Occipital lobe (tissue), 2 donors: Measurements from ENCODE around the gene VAPB. TPM values are rescaled to one million over a fixed set of nuclear protein-coding genes. Genes with fewer than 3 reads are reported as not detected.
A peak's percentile ranks its signal among the peaks of the same experiment; 100 is the strongest.
"Not testable (repeated sequence)": the region's sequence is repeated elsewhere in the genome, so short reads cannot be mapped to it uniquely, and the experiment has no call there.

Source experiments
- DNase-seq: peaks from one replicate; lab custom pipeline; 2025; lab: John Stamatoyannopoulos, UW
- total RNA-seq: library from RNA; depleted of rRNA; stranded (reverse); fragments of >200 nt; gene quantifications from one replicate; pipeline ENCODE4 v1.2.3, GENCODE V29; 2014

Gene VAPB, protein sequence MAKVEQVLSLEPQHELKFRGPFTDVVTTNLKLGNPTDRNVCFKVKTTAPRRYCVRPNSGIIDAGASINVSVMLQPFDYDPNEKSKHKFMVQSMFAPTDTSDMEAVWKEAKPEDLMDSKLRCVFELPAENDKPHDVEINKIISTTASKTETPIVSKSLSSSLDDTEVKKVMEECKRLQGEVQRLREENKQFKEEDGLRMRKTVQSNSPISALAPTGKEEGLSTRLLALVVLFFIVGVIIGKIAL
- total RNA-seq: 18.2 TPM

DNA sequence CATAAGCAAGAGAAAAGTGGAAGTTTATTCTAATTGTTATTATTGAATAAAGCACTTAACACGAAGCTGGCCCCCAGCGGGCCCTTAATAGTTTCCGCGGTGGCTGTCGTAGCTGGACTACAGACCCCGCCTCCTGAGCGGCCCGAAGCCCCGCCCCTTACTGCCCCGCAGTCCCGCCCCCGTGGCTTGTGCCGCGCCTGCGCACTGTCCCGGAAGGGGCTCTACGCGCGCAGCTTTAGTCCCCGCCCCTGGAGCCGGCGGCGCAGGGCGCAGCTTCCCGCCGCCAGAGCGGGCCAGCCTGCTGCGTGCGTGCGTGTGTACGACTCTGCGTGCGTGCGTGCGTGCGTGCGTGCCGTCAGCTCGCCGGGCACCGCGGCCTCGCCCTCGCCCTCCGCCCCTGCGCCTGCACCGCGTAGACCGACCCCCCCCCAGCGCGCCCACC, at the start of gene VAPB:
Gene VAPB, plus strand, starts transcription at position 348 of the 442 bp plus-strand sequence. CDS start 231 bp downstream, outside the sequence.
- DNase-seq: peak; percentile 89

DNA sequence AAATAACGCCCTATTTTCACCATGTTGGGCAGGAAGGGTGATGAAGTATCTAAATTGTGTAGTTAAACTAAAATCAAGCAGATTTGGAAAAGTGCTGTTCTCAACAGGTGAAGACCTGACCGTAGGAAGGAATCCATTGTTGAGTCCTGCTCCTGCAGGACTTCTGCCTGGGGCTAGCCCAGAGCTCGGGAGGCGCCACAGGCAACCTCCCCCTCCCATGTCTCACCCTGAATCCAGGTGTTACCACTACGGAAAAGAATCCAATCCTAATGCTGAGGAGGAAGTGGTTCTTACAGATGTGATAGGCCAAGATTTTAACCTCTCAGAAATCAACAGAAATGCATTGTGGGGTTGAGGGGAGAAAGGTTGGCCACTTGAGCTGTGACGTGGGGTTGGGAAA, 49.3 kb upstream of the VAPB start:
- no peak for DNase-seq

DNA sequence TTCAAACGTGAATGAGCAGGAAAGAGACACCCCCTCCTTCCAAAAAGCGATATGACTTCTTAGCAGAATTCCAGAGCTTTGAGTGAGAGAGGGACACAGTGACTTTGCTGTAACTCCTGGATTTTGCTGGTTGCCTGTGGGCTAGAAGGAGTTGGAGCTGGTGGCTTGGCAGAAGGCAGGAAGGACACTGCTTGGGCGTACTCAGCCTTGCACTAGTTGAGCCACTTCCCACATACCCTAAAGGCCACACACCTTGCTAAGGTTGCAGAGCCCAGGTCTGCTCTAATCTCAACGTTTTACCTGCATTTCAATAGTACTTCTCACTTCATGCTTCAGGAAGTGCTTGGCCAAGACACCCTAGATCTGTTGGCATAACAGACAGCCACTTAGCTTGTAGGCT, 48.9 kb upstream of the VAPB start:
- no peak for DNase-seq

DNA sequence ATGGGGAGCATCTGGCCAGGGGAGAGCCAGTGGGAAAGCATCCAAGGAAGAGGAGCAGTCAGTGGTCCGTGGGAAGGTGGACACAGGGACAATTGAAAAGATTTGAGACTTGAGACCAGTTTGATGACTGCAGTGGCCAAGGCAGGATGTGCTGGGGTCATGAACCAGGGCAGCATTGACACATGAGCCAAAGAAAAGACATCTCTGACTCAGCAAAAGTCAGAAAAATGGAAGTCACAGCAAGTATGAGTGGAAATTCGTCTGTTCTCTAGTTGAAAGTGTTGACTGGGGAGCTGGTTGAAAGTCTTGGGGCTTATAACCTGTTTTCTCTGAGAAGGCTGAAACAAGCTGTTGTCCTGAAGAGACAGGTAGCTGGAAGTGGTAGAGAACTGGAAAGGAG, 48.2 kb upstream of the VAPB start:
- no peak for DNase-seq

DNA sequence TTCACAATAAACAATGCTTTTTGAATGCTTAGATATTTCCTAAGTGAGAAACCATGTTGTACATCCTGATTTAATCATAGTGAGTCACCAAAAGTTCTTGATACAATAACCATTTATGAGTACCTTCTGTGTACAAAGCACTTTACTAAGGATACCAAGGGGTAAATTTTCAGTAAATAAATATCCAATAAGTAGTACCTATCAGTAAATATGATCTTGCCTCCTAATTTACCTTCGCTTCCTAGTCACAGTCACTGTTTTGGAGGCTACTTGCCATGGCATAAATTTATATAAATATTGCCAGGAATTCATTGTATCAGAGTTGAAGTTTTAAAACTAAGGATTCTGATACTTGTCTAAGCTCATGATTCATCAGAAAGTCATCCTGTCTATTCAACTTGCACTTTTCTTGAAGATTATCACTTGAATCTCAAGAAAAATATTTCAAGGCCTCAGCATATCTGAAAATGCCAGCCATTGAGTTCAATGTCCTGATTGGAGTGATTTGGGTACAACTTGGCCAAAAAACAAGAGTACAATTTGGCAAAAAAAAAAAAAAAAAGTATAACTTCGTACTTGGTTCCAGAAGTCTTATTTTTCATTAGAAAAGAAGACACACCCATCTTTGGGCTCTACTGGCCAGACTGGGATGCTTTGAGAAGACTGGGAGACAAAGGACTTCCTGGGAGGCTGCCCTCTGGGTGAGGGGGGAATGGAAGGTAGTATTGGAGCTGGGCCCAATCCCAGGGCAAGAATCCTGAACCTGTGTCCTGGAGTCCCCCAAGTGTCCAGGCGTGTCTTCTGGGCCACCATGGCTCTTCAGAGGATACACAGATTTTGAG, 46.7 kb upstream of the VAPB start:
- no peak for DNase-seq

DNA sequence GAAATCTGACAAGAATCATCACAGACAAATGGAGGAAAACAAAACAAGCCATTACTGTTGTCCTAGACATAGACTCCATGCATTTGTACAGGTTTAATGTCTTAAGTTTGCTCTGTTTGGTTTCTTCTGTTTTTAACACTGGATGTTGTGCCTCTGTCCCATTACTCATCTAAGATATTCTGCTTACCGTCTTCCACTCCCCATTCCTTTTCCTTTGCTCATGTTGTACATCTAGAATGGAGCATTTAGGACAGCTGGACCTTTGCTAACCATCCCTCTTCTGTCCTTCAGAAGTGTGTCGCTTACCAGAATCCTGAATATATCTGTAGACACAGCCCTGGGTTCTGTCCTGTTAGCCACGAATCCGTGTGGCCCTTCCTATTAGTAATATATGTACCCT, 44.3 kb upstream of the VAPB start:
- DNase-seq: no peak

DNA sequence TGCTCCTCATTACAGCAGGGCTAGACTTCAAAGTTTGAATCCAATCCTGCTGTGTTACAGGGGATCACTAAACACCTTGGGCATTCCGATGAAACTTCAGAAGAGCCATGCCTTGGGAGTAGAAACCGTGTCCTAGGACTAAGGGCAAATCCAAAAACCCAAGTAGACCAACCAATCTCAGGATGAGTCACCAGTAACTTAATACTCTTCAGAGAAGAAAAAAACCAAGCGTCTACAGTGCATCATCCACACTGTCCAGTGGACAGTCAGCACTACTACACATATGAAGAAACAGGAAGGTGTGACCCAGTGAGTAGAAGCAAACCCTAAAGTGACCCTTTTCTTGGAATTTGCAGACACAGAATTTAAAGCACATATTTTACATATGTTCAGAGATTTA, 39.5 kb upstream of the VAPB start:
- DNase-seq: no peak

DNA sequence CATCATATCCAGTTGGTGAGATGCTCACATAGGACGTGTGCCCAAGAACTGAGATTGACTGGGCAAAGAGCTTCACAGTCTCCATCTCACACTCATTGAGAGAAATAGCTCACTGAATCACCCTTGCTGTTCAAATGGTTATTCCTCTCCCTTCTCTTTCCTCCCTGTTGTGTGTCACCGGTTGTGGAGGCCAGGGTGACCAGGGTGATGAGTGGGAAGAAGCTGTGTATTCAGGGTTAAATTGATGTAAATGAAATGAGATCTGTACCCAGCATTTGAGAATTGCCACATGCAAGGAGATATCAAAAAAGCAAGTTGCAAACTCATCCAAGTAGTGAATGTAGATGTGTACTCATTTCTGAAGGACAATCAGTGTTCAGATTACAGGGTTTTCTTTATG, 36.6 kb upstream of the VAPB start:
- DNase-seq: no peak

DNA sequence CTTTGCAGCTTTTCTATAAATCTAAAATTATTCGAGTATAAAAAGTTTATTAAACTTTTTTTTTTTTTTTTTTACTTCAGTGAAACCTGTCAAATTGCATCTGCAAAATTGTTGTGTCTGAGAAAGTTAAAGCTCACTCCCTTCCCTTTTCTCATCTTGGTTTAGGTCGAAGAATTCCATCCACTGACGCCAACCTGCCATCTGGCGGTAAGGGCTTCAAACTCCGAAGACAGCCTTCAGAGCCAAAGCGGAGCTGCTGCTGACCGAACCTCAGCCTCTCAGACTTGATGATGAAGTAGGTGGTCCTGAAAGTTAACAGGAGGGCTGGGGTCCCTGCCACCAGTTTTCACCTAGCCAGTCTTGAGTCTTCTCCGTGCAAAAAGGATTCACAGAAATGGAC, 29.6 kb upstream of the VAPB start:
- no peak for DNase-seq

DNA sequence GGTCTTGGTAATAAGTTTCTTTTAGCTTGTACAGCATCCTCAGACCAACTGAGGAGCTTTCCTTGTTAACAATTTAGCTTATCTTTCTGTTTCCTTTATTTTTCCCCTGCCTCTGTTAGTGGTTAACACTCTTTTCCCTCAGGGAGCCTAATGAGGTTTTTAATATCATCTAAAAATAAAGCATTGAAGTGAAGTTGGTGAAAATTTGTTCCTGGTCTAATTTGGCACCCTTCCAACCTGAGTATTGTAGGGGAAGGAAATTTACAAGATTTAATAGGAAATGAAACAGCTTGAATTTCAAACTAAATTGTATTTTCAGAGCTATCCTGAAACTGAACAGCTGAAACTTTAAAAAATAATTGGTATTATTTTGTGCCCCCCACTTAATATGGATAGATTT, 28.1 kb upstream of the VAPB start:
- no peak for DNase-seq

DNA sequence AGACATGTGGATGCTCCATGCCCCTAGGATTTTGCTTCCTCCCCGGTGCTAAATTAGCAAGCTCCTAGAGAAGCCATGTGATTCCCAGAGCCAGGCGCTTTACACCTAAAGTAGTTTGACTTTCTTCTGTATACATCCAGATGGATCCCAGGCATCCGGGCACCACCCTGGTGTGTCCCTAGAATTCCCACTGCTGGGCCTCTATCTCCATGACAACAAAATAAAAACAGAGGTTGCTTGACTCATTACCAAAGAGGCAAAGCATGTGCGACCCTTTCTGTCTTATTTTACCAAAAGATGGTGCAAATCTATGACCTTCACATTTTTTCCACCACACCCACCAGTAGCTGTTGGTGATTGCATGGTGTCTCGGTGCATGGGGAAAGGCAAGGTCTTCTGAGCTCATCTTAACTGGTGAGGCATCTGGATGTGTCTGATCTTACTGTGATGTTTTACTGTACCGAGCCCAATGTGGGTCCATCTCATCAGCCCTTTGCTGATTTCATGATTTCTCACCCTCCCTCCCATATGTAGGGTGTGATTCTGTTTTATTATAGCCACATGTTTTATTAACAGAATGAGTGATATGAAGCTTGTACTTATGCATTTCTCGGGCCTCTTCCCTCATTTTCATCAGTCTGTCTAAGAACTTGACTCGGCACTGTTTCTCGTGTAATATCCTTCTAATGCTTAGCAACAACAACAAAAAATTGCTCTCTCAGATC, 27.4 kb upstream of the VAPB start:
- no peak for DNase-seq

DNA sequence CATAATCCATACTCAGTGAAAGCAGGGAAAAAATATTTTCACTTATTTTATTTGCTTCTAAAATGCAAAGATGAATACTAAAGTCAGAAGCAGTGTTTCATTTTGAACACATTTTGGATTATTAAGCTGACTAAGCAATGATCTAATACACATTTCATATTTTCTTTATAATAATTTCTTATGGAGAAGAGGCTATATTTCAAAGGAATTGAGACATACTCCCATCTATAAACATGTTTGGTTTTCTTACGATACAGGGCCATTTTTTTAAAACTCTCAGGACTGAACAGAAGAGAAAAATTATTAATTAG, 26.9 kb upstream of the VAPB start:
- DNase-seq: no peak

DNA sequence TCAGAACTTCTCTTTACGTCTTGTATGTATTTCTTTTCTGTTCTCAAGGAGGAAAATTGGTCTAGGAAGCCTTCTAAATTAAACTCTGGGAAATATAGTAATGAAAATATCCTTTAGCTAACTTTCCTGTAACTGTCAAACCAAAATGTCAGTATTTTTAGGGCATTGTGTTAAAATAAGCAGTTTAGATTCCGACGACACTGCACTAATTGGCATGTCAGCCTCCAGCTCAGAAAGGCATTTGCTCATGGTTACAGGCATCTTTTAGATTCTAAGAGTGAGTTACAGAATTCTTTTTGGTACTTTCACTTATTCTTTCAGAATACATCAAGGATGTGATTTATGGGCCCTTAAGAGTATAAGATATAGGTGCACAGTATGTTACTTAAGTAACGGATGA, 26.1 kb upstream of the VAPB start:
- no peak for DNase-seq

DNA sequence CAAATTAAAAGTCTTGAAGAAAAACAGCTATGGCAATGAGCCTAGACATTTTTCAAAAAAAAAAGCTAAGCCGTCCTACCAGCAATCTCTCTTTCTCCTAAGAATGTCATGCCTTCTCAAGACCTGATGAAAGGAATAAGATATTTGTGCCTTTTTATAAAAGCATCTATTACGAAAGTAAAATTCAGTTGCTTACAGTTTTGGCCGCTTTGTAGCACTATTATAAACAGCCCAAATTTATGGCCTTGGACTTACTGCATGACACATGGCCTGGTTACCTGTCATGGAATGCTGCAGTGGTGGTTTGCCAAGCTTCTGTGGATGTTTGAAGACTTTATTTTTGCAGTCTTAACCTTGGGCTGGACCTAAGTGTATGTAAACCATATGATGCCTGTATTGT, 22.2 kb upstream of the VAPB start:
- DNase-seq: no peak

DNA sequence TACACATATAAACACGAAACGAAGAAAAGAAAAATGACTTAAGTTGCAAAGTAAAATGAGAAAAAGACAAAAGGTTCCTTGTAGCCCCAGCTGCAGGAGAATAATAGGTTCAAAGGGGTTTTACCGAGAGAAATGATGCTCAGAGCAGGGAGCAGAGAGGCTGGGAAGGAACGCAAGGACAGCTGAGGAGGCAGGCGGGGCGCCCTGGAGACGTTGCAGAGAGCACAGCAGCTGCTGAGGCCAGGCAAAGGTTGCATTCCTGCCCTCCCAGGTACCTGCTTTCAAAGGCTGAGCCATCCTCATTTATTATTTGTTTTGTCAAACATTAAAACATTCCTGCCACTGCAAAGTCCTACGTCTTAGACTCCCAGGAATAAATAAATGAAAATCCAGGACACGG, 16.2 kb upstream of the VAPB start:
- no peak for DNase-seq

DNA sequence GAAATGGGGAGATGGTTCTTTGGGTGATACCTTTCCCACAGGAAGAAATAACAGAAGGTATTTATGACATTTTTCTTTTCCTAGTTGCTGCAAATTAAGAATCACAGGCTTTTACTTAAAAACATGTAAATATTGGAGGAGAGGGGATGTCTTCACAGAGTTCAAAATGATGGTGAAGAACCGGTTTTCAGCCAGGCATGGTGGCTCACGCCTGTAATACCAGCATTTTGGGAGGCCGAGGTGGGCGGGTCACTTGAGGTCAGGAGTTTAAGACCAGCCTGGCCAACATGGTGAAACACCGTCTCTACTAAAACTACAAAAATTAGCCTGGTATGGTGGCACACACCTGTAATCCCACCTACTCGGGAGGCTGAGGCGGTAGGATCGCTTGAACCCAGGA, 15.7 kb upstream of the VAPB start:
- DNase-seq: not testable (repeated sequence)

DNA sequence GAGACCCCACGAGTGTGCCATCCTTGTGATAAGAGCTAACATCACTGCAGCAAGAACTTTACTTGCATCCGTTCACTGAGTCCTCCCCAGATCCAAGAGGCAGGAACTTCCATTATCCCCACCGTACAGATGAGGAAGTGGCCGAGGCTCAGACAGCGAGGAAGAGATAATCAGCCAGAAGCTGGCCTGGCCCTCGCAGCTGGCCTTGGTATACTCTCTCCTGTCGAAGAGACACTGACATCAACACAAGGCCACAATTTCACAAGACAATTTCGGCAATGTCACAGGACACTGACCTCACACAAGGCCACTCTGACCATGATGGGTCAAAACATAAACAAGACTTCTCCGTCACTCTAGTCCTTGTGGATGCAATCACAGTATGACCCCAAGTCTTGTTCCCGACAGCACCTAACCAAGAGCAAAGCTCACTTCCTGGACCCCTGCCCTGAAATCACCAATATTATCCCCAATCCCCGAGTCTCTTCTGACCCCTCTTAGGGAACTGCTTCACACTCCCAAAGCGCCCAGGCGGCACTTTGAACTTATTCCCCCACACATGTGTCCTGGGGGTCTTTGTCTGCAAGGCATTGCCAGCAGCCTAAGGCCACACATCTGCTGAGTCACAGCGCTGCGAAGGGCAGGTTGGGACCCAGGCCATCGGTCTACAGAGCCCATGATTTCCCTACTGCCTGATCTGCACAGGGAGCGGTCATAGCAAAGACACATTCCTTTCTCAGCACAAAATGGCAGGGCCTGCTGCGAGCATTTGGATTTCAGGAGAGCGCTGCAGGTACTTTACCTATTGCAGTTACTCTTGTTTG, 14.8 kb upstream of the VAPB start:
- no peak for DNase-seq

DNA sequence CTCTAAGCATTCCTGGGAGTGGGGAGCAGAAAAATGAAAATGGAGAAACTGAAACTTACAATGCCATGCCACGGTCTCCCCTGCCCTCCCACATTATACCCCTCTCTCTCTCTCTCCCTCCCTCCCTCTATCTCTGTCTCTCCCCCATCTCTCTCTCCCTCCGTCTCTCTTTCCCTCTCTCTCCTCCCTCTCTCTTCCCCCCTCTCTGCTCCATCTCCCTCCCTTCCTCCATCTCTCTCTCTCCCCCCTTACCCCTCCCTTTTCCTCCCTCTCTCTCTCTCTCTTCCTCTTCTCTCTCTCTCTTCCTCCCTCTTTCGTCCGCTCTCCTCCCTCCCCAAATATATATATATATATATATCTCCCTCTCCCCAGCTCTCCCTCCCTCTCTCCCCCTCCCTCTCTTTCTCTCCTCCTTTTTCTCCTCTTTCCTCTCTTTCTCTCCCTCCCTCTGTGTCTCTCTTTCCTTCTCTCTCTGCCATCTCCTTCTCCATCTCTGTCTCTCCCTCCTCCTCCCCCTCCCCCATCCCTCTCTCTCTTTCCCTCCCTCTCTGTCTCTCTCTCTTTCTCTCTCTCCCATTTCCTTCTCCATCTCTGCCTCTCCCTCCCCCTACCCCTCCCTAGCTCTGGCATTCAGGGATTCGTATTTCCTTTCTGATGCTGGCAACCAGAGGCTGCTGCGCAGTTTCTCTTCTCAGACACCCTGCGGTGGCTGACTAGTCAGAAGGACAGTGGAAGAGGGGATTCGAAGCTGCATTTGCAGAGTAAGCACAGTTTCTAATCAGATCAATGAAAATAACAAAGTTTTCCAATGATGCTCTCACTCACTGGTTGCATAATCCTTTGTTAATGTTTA, 13.9 kb upstream of the VAPB start:
- DNase-seq: no peak

DNA sequence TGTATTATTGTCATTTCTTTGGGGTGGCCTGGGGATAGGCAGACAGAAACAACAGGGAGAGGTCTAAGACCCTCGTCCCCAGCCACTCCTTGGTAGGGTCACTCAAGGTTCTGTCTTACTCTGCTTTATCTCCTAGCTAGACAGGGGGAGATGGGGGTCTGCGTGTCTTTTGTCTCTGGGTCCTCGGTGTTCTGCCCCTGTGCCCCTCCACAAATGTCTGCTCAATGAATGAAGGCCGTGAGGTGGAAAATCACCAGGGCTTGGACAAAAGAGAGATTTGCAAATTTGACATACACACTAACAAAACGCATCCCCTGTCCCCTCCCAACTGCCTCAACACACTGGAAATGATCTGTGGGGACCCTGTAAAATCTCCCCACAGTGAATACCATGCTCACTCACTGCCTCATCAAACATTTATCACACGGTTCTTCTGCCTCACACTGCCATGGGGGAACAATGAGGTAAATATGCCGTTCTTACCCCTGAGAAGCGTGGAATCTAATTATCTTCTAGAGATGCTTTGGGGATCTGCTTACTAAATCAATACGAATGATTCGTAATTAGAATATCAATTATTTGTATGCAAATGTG, 13.2 kb upstream of the VAPB start:
- no peak for DNase-seq

DNA sequence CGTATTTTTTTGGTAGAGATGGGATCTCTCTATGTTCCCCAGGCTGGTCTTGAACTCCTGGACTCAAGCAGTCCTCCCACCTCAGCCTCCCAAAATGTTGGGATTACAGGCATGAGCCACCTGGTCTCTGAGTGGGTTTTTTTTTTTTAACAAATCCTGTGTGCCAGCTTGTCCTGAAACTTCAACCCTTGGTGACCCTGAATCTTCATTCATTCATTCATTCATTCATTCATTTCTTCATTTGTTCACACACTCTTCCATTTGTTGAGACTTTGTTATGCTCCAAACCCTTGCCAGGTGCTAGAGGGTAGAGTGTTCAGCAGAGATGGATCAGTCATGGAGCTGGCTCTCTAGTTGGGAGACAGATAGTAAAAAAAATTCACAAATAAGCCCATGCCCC, 12.0 kb upstream of the VAPB start:
- DNase-seq: no peak
